ENCODE data around the gene ADAT2.

- TF ChIP-seq POLR2A (IDR thresholded peaks at IDR 0.05) (no peak), CTCF (IDR thresholded peaks at IDR 0.05) (no peak)
Observed at GRCh38 chr6:143498428-143498827, 47.9 kb upstream of the ADAT2 start.
